ENCODE data around the gene GNRH2. TPM values are rescaled to one million over a fixed set of nuclear protein-coding genes. Genes with fewer than 3 reads are reported as not detected.

Gene GNRH2
- total RNA-seq, 1 donor from 2014 or later, result 0.87 TPM

- H3K27me3 Mint-ChIP-seq (ENCODE audit: unreplicated experiment), result peaks cover 10% of the 10 kb centered on the region
- H3K27ac Mint-ChIP-seq (ENCODE audit: unreplicated experiment), result peak within 1 kb of the TSS; percentile 54
These were observed 2.6 kb downstream of the GNRH2 start, which contains the start of gene MRPS26 for GRCh38 chr20:3045816-3046676. MRPS26 (plus strand) TSS chr20:3046052; CDS start chr20:3046069, 17 bp downstream.

DNA sequence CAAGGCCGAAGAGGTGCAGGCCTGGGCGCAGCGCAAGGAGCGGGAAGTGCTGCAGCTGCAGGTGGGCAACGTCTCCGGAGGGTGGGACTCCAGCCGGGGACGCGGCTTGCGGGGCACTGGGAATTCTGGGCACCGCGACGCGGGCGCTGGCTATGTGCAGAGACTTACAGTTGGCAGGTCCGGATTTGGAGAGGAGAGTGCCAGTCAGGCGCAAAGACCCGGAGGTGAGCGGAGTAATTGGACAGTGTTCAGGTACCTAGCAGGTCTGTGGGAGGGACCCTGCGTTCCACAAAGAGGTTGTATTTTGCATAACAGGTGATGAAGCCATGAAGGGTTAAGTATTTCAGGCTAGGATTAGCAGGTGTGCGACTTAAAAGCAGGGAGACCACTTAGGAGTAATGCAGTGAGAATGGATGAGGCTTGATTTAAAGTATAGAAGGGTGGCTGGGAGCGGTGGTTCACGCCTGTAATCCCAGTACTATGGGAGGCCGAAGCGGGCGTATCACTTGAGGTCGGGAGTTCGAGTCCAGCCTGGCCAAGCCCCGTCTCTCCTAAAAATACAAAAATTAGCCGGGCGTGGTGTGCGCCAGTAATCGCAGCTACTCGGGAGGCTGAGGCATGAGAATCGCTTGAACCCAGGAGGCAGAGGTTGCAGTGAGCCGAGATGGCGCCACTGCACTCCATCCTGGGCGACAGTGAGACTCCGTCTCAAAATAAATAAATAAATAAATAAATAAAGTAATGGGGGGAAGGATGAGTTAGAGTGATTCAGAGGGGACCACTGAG is 3.4 kb downstream of the GNRH2 start:
- Mint-ChIP-seq H3K9me3 (ENCODE audit: unreplicated experiment) (no peaks in the 10 kb centered on the region), H3K36me3 (ENCODE audit: low read depth, unreplicated experiment) (peaks cover 16% of the 10 kb centered on the region), H3K4me1 (ENCODE audit: unreplicated experiment) (peaks cover 18% of the 10 kb centered on the region), H3K4me3 (ENCODE audit: unreplicated experiment) (peak overlapping the region; percentile 94), H3K27me3 (ENCODE audit: unreplicated experiment) (peaks cover 6% of the 10 kb centered on the region), H3K27ac (ENCODE audit: unreplicated experiment) (no peak overlapping the region)
- no peak for TF ChIP-seq CTCF (IDR thresholded peaks at IDR 0.05; ENCODE audit: unreplicated experiment)
- DNase-seq (ENCODE audit: low spot score), result no peak

More at GRCh38 chr20:3045816-3046676, 2.6 kb downstream of the GNRH2 start, which contains the start of gene MRPS26:
- Mint-ChIP-seq H3K4me1 (ENCODE audit: unreplicated experiment) (peaks cover 23% of the 10 kb centered on the region), H3K36me3 (ENCODE audit: low read depth, unreplicated experiment) (peaks cover 16% of the 10 kb centered on the region), H3K9me3 (ENCODE audit: unreplicated experiment) (no peaks in the 10 kb centered on the region), H3K4me3 (ENCODE audit: unreplicated experiment) (peak within 1 kb of the TSS; percentile 94)
- DNase-seq (ENCODE audit: low spot score), result peak; percentile 87
- TF ChIP-seq CTCF (IDR thresholded peaks at IDR 0.05; ENCODE audit: unreplicated experiment), result no peak

GRCh38 chr20:3047486-3048419 is 4.3 kb downstream of the GNRH2 start:
- peaks cover 16% of the 10 kb centered on the region for H3K36me3 Mint-ChIP-seq (ENCODE audit: low read depth, unreplicated experiment)
- H3K4me1 Mint-ChIP-seq (ENCODE audit: unreplicated experiment), result peaks cover 10% of the 10 kb centered on the region
- peaks cover 6% of the 10 kb centered on the region for H3K27me3 Mint-ChIP-seq (ENCODE audit: unreplicated experiment)

More at GRCh38 chr20:3047486-3048419, 4.3 kb downstream of the GNRH2 start:
- no peak for DNase-seq (ENCODE audit: low spot score)
- TF ChIP-seq CTCF (IDR thresholded peaks at IDR 0.05; ENCODE audit: unreplicated experiment), result no peak
- Mint-ChIP-seq H3K9me3 (ENCODE audit: unreplicated experiment) (no peaks in the 10 kb centered on the region), H3K4me3 (ENCODE audit: unreplicated experiment) (peak overlapping the region; percentile 67), H3K27ac (ENCODE audit: unreplicated experiment) (no peak overlapping the region)
